Osteocyte (in vitro differentiated cells): ENCODE measurements around the gene SLC24A1. TPM values are rescaled to one million over a fixed set of nuclear protein-coding genes. Genes with fewer than 3 reads are reported as not detected.

Experiments used
- DNase-seq: peaks from one replicate; pipeline ENCODE4 v3.0.0; 2021; ENCODE audit warnings: mixed read lengths; ENCODE audit not compliant: unreplicated experiment; ENCODE audit errors: extremely low spot score
- H3K27ac Mint-ChIP-seq: one replicate; pipeline ENCODE4 v1.8.0; 2021; ENCODE audit warnings: mild to moderate bottlenecking, mixed read lengths; ENCODE audit not compliant: unreplicated experiment
- H3K27me3 Mint-ChIP-seq: one replicate; pipeline ENCODE4 v1.8.0; 2021; ENCODE audit warnings: mixed read lengths; ENCODE audit not compliant: unreplicated experiment
- H3K36me3 Mint-ChIP-seq: one replicate; pipeline ENCODE4 v1.8.0; 2021; ENCODE audit warnings: mixed read lengths; ENCODE audit not compliant: unreplicated experiment
- H3K4me1 Mint-ChIP-seq: one replicate; pipeline ENCODE4 v1.8.0; 2021; ENCODE audit warnings: mixed read lengths; ENCODE audit not compliant: unreplicated experiment
- H3K4me3 Mint-ChIP-seq: one replicate; pipeline ENCODE4 v1.8.0; 2021; ENCODE audit warnings: mild to moderate bottlenecking, moderate library complexity, mixed read lengths; ENCODE audit not compliant: unreplicated experiment
- H3K9me3 Mint-ChIP-seq: one replicate; pipeline ENCODE4 v1.8.0; 2021; ENCODE audit warnings: mixed read lengths; ENCODE audit not compliant: unreplicated experiment
- CTCF ChIP-seq: fragments of 200-600 bp; sonication (generic); IDR thresholded peaks from 2 replicates; pipeline ENCODE4 v1.5.0; 2021; ENCODE audit warnings: antibody characterized with exemption, mild to moderate bottlenecking, moderate library complexity
- total RNA-seq: library from RNA; stranded (reverse); gene quantifications from 2 replicates; pipeline ENCODE4 v1.2.1, GENCODE V29; 2021

SLC24A1 gene
- total RNA-seq, 1 donor from 2014 or later, result 14.8 TPM

GRCh38 chr15:65663521-65663920, 41.8 kb downstream of the SLC24A1 start:
- peaks cover 33% of the 10 kb centered on the region for H3K36me3 Mint-ChIP-seq
- TF ChIP-seq CTCF, result no peak
- no peaks in the 10 kb centered on the region for H3K9me3 Mint-ChIP-seq
- DNase-seq, result no peak
- no peaks in the 10 kb centered on the region for H3K27me3 Mint-ChIP-seq
- no peak overlapping the region for H3K27ac Mint-ChIP-seq
- no peak overlapping the region for H3K4me3 Mint-ChIP-seq
- H3K4me1 Mint-ChIP-seq, result no peaks in the 10 kb centered on the region

DNA sequence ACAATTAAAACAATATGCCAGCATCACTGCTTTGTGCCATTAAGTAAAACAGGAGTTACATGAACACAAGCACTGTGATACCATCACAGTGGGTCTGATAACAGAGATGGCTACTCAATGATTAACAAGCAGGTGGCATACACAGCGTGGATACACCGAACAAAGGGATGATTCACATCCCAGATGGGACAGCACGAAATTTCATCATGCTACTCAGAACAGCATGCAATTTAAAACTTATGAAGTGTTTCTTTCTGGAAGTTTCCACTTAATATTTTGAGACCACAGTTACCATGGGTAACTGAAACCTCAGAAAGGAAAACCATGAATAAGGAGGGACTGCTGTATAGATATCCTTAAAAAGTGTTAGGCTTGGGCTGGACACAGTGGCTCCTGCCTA, 44.5 kb downstream of the SLC24A1 start:
- no peaks in the 10 kb centered on the region for H3K27me3 Mint-ChIP-seq
- H3K27ac Mint-ChIP-seq, result no peak overlapping the region
- DNase-seq, result no peak
- H3K9me3 Mint-ChIP-seq, result no peaks in the 10 kb centered on the region
- no peaks in the 10 kb centered on the region for H3K4me1 Mint-ChIP-seq
- no peak overlapping the region for H3K4me3 Mint-ChIP-seq
- H3K36me3 Mint-ChIP-seq, result peaks cover 48% of the 10 kb centered on the region
- no peak for TF ChIP-seq CTCF

GRCh38 chr15:65675551-65675950, 53.8 kb downstream of the SLC24A1 start:
- no peak overlapping the region for H3K27ac Mint-ChIP-seq
- H3K27me3 Mint-ChIP-seq, result no peaks in the 10 kb centered on the region
- H3K4me3 Mint-ChIP-seq, result no peak overlapping the region
- no peak for TF ChIP-seq CTCF
- H3K9me3 Mint-ChIP-seq, result no peaks in the 10 kb centered on the region
- peaks cover 10% of the 10 kb centered on the region for H3K36me3 Mint-ChIP-seq
- DNase-seq, result no peak
- H3K4me1 Mint-ChIP-seq, result no peaks in the 10 kb centered on the region

GRCh38 chr15:65676123-65676522, 54.4 kb downstream of the SLC24A1 start:
- Mint-ChIP-seq H3K27me3 (no peaks in the 10 kb centered on the region), H3K9me3 (no peaks in the 10 kb centered on the region), H3K4me3 (no peak overlapping the region), H3K36me3 (peaks cover 5% of the 10 kb centered on the region), H3K4me1 (no peaks in the 10 kb centered on the region), H3K27ac (no peak overlapping the region)
- no peak for TF ChIP-seq CTCF
- no peak for DNase-seq

- Mint-ChIP-seq H3K4me1 (no peaks in the 10 kb centered on the region), H3K4me3 (no peak overlapping the region), H3K27ac (no peak overlapping the region), H3K27me3 (no peaks in the 10 kb centered on the region), H3K36me3 (peaks cover 3% of the 10 kb centered on the region), H3K9me3 (no peaks in the 10 kb centered on the region)
- no peak for TF ChIP-seq CTCF
- no peak for DNase-seq
Observed at GRCh38 chr15:65680544-65680943, 58.8 kb downstream of the SLC24A1 start.
